Forelimb muscle (tissue), 1 donor: ENCODE results near the gene PCAT7. TPM values are rescaled to one million over a fixed set of nuclear protein-coding genes. Genes with fewer than 3 reads are reported as not detected.
"Not testable (repeated sequence)": the region's sequence is repeated elsewhere in the genome, so short reads cannot be mapped to it uniquely, and the experiment has no call there.

Experiments used
- DNase-seq: peaks from one replicate; pipeline ENCODE4 v3.0.0-alpha.2; 2013; ENCODE audit warnings: low read depth
- polyA plus RNA-seq: library from polyadenylated mRNA; unstranded; fragments of 120-200 nt; gene quantifications from one replicate; pipeline ENCODE4 v1.2.1, GENCODE V29; 2013; ENCODE audit not compliant: insufficient read length

The PCAT7 gene
- polyA plus RNA-seq, 1 donor, result 7.9 TPM

DNA sequence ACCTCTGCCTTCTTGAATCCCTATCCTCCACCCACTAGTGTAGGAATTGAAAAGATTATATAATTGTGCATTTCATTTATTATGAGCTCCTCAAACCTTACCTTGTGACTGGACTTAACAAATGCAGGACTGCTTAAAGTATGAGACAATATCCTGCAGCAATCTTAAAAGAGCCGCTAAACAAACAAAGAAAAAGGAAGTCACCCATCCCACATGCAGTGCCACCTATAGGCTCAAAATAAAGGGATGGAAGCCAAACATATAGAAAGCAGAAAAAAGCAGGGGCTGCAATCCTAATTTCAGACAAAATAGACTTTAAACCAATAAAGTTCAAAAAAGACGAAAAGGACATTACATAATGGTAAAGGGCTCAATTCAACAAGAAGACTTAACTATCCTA lies 8.7 kb downstream of the PCAT7 start:
- no peak for DNase-seq

DNA sequence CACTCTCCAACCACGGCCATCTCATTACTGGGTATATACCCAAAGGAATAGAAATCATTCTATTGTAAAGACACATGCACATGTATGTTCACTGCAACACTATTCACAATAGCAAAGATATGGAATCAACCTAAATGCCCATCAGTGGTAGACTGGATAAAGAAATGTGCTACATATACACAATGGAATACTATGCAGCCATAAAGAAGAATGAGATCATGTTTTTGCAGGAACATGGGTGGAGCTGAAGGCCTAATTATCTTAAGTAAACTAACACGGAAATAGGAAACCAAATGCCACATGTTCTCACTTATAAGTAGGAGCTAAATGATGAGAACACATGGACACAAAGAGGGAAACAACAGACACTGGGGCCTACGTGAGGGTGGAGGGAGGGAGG lies 9.4 kb downstream of the PCAT7 start:
- not testable (repeated sequence) for DNase-seq

DNA sequence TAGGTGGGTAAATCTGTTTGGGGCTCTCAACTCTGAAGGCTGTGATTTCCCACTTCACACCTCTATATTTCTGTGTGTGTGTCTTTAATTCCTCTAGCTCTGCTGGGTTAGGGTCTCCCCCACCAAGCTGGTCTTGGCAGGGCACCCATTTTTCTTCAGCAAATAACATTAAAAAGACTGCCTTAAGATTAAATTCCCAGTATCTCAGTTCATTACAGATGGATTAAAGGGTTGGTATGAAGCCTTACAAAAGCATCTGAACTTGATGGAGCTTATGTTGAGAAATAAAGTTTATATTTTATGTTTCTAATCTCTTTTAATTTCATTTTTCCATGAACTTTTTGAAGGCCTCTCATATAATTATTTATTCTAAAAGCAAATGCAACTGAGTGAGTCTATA lies 11.7 kb downstream of the PCAT7 start:
- DNase-seq, result no peak

DNA sequence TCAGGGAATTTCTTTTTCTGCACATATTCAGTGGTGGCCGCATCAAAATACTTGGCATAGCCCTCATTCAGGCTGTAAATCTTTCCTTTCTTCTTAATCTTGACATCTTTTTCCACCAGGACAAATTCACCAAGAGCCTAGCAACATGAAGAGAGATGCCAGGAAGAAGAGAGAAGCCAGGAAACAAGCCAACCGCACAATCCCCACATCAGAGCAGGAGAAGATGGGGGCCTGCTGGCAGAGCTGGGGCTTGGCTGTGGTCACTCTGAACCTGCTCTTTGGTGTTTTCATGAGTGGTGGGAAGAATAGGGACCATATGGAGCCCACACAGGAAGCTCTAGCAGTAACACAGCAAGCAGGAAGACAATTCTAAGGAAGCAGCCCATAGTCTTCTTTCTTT lies 12.4 kb downstream of the PCAT7 start:
- DNase-seq, result no peak

DNA sequence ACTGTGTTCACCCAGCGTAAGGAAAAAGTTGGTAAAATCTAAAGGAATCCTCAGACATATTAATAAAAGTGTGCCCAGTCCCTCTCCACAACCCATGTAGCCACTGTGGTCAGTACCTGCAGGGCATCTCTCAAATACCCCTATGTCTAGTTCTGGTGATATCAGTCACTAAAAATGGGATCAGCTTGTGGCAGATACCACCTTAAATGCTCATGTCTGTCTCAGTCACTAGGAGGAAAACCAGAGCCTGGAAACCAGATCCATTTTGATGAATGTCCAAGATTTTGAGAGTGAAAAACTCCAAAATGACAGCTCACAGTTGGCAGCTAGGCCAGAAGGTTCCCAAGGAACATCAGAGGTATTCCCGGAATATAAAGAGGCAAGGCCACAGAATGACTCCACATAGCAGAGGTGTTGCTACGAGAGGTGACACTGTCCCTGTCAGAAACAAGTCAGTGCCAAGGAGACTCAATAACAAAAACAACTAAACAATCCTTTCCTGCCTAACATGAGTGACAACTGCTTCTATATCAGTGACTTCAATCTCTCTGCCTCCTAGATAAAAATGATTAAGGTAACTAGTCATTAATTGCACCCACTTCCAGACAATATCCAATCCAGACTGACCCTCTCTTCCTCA lies 13.5 kb downstream of the PCAT7 start:
- no peak for DNase-seq

DNA sequence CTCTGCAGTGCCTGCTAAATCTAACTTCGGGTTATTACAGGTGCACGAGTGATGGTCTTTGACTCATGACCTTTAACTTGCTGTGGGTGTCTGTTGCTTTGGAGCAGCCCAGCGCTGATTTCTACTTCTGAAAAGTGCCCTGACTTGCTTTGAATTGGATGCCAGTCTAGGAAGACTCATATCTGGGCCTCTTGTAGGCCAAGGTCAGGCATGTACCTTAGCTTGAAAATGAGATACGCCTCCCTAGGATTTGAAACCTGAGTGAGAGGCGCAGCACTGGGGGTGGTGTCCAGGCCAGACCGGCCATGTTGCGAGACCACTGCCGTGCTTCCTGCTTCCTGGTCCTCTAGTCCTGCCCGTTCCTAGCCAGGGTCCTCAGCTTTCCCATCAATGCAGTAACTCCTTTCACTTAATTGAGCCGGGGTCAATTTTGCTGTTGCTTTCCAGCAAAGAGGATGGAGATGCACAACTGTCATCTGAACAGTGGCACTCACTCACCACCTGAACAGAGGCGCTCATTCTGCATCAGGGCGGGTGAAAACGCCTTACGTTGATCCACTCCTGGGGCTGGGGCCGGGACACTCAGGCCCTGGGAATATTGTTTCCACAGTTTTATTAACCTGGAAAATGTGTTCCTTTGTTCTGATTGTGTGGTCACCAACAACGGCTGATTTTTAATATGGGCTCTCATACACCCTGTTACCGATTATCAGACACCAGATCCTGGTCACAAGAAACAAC lies 14.3 kb downstream of the PCAT7 start:
- no peak for DNase-seq

DNA sequence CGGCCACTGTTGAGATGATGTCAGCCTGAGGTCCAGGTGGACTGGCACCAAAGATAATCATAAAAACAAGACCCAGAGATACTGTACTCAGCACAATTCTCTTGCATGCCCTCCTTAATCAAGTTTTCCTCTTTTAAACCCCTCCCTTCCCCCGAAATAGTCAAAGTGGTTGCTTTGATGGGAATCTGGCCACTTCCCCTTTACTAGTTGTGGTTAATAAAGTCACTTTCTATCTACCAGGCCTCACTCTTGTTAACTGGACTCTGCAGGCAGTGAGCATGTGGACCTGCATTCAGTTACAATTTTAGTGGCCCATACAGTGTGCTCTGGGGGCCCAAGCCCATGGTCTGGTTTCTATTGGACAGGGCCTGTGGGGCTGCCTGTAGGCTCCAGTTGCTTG lies 21.2 kb downstream of the PCAT7 start:
- no peak for DNase-seq

DNA sequence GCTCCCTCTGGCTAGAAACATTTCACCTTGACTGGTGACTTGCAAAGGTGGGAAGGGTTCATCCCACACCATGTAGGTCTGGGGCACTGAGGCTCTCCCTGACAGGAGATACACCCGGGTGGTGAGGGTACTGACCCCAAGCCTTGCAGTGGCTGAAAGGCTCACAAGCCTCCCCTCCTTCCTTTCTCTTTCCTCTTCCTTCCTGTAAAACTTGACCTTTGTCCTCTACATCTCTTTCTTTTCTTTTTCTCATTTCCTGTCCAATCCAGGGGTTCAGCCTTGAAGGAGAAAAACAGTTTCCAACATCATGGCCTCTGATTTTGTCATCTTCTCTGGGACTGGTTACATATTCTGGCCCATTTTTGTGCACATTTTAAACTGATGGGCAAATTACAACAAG lies 22.2 kb downstream of the PCAT7 start:
- DNase-seq, result no peak

DNA sequence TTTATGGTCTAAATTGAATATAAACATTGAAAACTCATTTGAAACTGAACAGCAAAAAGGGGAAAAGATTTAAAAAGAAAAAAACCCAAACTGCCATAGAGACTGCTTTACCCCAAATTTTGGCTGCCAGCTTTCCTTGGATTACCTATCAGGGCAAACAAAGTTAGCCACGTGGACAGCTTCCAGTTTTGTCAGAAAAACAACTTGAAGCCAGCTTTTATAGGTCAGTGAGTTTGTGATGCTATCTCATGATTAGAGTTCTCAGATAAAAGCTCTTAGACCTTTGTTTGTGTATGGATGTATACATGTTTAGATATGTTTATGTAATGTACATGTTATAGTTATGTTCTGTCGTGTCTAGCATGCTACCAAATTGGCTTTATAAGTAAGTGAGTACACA lies 22.7 kb downstream of the PCAT7 start:
- DNase-seq, result no peak

DNA sequence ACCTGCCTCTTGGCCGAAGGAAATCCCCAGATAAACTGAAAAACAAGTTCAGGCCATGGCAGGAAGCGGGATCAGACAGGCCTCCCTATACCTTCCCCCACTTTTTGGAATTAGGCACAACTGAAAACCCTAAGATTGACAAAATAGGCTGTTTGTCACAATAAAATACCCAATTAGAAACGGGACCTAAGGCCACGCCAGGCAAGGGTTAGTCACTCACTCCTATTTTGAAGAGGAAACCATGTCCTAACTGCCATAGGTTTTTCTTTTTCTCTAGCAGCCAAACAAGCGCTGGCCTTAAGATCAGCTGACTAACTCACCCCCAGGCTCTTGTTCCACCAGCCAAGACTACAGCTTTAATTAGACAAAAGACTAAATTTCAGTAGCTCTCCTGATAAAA lies 26.8 kb downstream of the PCAT7 start:
- no peak for DNase-seq

DNA sequence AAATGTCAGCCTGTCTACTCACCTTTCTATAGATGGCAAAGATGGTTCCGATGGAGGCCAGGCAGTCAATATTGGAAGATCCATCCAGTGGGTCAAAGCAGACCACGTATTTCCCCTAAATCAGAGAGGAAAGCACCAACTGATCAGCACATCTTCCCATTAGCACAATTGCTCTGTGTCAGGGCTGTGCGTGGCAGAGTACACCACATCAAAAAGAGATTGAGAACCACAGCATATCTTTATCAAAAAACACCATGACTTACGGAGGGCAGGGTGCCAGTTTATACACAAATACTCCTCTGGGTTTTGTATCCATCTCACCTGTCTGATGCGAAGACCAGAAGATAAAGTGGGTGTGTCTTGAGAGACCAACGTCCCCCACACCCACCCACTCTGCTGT lies 29.7 kb downstream of the PCAT7 start:
- DNase-seq, result no peak

DNA sequence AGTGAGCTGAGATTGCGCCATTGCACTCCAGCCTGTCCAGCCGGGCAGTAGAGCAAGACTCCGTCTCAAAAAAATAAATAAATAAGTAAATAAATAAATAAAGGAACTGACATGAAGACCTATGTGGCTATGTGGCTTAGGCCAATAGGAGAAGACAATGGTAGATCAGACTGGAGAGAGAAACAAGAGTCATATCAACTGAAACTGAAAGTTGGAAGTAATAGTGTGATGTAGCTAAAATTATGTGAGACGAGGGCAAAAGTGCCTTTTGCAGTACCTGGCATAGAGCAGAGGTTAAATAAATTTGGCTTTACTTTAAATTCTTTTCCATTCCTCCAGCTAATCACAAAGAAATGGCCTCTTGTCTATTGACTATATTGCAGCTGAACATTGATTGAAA lies 31.4 kb downstream of the PCAT7 start:
- no peak for DNase-seq

DNA sequence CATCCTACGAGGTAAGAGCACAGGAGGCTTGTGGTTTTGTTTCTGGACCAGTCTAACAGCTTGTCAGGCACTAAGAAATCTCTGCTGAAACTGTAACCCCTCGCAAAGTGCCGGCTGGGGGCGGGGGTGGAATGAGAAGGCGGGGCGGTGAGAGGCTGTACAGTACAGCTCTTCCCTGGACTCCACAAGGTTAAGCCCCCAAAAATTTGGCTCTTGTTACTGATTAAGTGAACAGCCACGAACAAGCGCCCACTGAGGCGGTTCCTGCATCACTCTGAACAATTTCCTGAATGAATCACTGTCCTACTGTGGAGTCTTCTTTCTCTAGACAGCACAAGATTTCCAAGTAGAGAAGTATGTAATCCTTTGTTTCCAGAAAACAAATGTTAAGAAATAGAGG lies 31.9 kb downstream of the PCAT7 start:
- no peak for DNase-seq

DNA sequence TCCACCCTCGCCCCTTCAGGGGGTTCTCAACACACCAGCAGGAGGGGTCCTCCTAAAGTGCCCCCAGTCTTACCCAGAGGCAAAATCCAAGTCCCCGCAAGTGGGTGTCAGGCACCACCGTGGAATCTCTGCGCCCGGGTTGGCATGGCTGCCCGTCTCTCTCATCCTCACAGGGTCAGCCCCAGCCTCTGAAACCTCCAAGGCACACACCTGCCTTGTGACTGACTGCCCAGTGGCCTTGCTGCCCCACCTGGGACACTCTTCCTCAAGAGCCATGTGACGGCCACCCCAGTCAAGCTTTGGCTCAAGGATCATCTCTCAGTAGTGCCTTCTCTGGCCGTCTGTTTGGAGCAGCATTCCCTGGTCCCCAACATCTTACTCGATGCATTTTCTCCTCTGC lies 33.8 kb downstream of the PCAT7 start:
- no peak for DNase-seq

DNA sequence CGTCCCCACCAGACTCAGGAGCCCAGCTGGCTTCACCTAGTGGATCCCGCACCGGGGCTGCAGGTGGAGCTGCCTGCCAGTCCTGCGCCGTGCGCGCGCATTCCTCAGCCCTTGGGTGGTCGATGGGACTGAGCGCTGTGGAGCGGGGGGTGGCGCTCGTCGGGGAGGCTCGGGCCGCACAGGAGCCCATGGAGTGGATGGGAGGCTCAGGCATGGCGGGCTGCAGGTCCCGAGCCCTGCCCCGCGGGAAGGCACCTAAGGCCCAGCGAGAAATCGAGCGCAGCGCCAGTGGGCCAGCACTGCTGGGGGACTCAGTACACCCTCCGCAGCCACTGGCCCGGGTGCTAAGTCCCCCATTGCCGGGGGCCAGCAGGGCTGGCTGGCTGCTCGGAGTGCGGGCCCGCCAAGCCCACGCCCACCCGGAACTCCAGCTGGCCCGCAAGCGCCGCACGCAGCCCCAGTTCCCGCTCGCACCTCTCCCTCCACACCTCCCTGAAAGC lies 36.2 kb downstream of the PCAT7 start:
- not testable (repeated sequence) for DNase-seq

DNA sequence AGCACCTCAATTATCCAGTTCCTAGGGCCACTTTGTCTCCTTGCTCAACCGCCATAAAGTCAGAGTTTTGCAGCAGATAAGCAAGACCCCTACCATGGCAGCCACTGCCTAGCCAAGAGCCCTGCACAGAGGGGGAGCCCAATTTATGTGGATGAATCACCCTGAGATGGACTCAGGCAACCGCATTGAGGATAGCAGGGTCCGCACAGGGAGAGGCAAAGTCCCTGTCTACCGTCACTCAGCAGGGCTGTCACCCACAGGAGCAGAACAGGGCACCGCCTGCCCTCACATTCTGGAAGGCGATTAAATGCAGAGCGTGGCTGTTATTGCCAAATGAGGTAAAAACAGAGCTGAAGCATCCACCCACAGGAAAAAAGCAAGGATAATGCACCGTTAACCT lies 37.0 kb downstream of the PCAT7 start:
- DNase-seq, result no peak

DNA sequence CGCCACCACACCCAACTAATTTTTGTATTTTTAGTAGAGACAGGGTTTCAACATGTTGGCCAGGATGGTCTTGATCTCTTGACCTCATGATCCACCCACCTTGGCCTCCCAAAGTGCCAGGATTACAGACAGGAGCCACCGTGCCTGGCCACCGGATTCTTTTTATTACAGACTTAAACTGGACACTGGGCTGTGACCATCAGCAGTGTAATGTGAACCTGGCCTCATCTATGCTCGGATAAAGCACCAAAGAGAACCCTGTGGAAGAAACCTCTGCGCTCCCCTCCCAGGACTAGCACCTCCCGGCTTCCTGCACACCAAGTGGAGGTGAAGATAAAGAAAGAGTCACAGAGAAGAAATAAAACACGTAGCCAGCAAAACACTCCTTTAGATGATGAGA lies 37.8 kb downstream of the PCAT7 start:
- DNase-seq, result not testable (repeated sequence)

DNA sequence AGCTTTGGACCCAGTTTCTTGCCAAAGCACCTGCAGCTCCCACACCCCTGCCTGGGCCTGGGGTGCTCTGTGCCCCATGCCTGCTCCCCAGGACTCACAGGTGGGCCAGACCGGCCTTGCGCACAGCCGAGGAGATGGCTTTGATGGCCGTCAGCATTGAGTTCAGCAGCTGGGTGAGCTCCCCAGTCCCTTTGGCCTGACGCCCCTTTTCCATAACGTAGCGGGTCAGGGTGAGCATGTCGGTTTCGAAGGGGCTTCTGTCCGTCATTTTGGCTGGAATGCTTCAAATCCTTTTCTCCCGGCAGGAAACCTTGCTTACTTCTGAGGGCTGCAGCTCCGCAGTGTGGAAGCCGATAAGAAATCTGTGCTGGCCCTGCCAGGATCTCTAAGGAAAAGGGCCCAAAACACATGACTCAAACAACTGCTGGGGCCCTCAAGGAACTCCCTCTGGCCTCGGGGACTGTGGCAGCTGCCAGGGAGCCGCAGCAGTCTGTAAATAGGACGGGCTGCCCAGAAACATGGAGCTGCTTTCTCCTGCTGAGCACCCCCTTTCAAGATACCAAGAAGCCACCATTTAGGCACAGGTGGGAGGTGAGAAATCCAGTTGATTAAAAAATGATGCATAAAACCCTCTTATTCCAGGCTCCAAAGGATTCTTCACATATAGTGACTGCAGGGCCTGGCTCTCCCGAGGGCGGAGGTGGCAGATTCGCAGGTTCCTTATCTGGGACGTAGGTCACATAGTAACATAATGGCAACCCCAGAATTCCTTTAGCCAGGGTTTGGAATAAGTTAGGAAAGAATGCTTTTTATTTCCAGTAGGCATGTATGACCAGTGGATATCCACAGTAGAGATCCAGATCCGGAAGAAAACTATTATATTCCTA lies 38.8 kb downstream of the PCAT7 start, which contains the start of gene FBP2:
FBP2 (minus strand) TSS at position 366 of the 887 bp plus-strand sequence; CDS start at position 268, 98 bp downstream.
- DNase-seq, result no peak

DNA sequence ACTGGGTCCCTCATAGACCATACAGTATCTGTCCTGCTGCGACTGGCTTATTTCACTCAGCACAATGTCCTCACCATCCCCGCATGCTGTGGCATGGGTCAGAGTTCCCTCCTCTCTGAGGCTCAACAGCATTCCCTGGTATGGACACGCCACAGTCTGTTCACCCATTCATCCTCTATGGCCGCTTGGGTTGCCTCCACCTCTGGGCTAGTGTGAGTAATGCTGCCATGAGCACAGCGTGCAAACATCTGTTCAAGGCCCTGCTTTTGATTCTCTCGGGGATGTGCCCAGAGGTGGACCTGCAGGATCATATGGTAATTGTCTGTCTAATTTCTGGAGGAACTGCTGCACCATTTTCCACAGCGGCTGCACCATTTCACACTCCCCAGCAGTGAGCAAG lies 44.2 kb downstream of the PCAT7 start:
- DNase-seq, result no peak

DNA sequence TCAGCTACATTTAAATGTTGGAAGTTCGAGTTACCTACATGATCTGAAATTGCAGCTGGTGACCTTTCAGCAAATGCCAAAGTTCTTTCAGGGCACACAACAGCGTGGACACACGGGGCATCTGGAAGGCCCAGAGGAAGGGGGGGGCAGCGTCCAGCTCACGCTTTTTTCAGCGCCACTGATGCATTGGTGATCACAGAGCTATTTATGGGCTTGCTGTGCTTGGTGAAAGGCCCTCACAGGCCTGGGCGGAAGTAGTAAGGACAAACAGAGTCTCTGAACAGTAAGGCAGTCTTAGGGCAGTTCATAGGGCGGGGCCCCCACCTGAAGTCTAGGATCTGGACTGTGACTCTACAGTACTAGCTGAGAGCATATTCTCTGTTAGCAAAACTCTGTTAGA lies 45.4 kb downstream of the PCAT7 start:
- DNase-seq, result no peak

DNA sequence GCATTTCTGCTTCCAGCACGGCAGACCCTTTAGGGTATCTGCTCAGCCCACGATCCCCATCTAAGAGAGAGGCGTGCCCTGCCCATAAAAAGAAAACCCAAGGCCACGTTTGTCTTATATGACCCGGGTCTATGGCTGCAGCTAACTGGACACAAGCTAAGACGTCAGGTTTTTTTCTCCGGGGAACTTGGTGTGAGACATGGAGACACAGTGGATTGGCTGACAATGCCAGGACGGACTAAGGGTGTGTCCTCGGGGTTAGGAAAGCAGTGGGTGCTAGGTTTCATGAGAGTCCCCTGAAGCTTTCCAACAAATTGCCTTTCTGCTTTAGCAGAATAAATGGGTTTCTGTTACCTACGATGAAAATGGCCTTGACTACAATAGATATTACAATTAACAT lies 45.8 kb downstream of the PCAT7 start:
- no peak for DNase-seq

DNA sequence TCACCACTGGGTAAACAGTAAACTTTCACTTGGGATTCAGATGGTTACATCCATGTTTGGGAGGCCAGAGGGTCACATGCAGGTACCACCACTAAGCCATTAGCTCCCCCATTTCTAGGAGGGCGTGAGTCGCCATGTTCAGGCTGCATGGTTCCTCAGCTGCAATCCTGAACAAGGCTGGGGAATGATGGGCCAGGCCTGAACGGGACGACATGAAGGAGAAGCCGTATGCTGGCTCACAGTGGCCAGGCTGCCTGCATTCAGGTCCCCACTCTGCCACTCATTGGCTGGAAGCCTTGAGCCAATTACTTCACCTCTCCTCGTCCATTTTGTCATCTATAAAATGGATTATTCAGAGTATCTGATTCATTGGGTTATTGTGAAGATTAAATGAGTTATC lies 47.8 kb downstream of the PCAT7 start:
- no peak for DNase-seq
